Measurements from ENCODE around the gene ZFHX3.

GRCh38 chr16:72925631-72925979 is 122.3 kb downstream of the ZFHX3 start:
- TF ChIP-seq ARID4B (CRISPR knock-in tag; IDR thresholded peaks at IDR 0.05) (no peak), ARID3B (CRISPR knock-in tag; IDR thresholded peaks at IDR 0.05; ENCODE audit: borderline replicate concordance) (no peak), ZNF274 (IDR thresholded peaks at IDR 0.05; ENCODE audit: borderline replicate concordance, low read depth, low read length) (no peak), DEAF1 (CRISPR knock-in tag; IDR thresholded peaks at IDR 0.05) (no peak), ZNF639 (CRISPR knock-in tag; conservative IDR thresholded peaks at IDR 0.05 in 1 of 2, IDR thresholded peaks at IDR 0.05 in 1 of 2) (no peak), MCM5 (IDR thresholded peaks at IDR 0.05; ENCODE audit: low read depth) (no peak), ATF3 (IDR thresholded peaks at IDR 0.05) (no peak), ATF3 (CRISPR knock-in tag; conservative IDR thresholded peaks at IDR 0.05) (no peak), ZNF347 (CRISPR knock-in tag; IDR thresholded peaks at IDR 0.05; ENCODE audit: low read depth) (no peak), FOSL1 (tag; conservative IDR thresholded peaks at IDR 0.05) (no peak), FOXK1 (CRISPR knock-in tag; IDR thresholded peaks at IDR 0.05; ENCODE audit: borderline replicate concordance) (no peak)

Measured in K562 (cell line).